ENCODE data around the gene P2RX2.

GRCh38 chr12:132577191-132577920, 41.2 kb upstream of the P2RX2 start:
- TF ChIP-seq YY1 (IDR thresholded peaks at IDR 0.05) (no peak), CTCF (IDR thresholded peaks at IDR 0.05; ENCODE audit: low read depth, low read length, missing input control) (no peak), REST (IDR thresholded peaks at IDR 0.05) (no peak), GABPA (IDR thresholded peaks at IDR 0.05 in 1 of 2, conservative IDR thresholded peaks at IDR 0.05 in 1 of 2) (no peak), ZBTB33 (IDR thresholded peaks at IDR 0.05) (no peak), JUND (IDR thresholded peaks at IDR 0.05) (no peak), SP1 (IDR thresholded peaks at IDR 0.05) (no peak), RAD21 (IDR thresholded peaks at IDR 0.05) (no peak), TAF1 (conservative IDR thresholded peaks at IDR 0.05) (no peak), HNF4A (conservative IDR thresholded peaks at IDR 0.05) (no peak)
- TF ChIP-seq, protein P1, sequence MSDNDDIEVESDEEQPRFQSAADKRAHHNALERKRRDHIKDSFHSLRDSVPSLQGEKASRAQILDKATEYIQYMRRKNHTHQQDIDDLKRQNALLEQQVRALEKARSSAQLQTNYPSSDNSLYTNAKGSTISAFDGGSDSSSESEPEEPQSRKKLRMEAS (IDR thresholded peaks at IDR 0.05) = no peak

All from liver (tissue), 3 donors.